Measurements from ENCODE around the gene TRIO.

TRIO gene

DNA sequence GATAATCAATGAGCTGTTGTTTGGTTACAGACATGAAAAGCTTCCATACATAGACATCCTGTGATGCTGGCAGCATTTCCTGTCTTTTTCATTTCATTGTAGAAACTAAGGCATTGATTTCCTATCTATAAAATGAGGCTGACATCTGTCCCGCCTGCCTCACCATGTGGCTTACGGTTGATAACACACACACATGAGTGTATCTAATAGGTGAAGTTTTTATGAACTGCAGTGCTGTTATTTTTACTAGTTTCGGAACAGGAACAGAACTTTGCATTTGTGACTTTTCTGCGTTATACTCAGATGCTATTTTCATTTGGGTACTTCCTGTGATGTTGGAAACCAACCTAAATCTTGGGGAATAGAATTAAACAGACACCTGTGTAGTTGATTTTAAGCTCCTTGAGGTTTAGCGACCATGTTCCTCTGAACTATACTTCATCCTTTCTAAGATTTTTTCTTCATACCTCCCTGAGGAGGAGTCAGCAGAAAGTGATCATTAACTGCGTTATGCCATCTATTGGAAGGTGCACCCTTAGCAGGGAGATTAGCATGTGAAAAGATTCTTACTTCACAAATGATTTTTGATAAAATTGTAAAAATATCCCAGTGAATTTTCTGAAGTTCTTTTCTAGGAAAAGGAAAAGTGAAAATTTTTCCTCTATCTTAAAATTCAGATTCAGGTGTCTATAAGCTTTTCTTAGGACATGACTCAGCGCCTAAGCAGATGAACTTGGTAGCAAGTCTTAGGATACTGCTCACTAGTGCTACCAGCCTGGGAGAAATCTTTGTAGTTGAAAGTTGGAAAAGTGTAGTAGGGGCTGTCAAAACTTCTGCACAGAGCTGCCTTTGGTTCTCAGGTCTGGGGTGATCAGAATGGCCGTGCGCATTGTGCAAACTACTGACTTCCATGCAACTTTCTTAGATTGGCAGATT, 134.5 kb downstream of the TRIO start:
- no peak for DNase-seq (ENCODE audit: insufficient read length, low spot score)
- TF ChIP-seq POLR2A (IDR thresholded peaks at IDR 0.05; ENCODE audit: low read depth, low read length), result no peak
- peak; percentile 48 for FAIRE-seq

DNA sequence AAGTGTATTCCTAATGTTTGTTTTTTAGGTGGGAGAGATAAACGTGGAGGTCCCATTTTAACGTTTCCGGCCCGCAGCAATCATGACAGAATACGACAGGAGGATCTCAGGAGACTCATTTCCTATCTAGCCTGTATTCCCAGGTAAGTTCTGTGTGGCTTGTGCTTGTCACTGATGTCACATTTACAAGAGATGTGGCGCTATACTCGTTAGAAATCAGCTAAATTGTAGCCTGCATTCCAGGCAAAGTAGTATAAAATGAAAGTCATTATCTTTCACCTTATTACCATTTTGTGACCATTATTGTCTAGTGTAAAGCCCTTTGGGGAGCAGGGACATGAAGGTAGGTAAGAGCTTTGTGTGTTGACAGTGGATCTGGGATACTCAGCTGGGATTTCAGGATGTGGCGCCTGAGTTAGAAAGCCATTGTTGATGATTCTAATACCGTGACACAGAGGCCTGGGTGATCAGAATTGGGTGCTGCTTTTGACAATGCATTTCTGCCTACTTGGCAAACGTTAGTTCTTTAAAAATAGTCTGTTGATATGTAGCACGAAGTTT, 137.2 kb downstream of the TRIO start:
- no peak for DNase-seq (ENCODE audit: insufficient read length, low spot score)
- TF ChIP-seq POLR2A (IDR thresholded peaks at IDR 0.05; ENCODE audit: low read depth, low read length), result no peak
- FAIRE-seq, result no peak

DNA sequence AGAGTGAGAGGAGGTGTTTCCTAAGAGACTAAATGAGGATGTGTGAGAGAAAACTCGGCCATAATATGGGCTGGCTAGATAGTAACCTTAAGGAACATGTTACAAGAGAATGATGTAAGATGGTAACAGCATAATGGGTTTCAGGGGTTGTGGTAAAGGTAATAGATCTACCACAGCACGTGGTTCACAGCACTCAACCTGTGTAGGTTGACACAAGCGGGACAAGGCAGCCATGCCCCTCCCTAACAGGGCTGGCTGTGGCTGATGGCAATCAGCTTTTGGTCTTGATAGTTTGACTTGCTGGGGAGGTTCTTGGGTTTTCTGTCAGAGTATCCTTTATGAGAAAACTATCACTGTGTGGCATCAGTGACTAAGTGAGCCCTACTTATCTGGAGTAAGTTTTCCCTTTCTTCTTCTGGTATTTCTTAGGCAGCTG, 138.6 kb downstream of the TRIO start:
- FAIRE-seq (no peak), DNase-seq (ENCODE audit: insufficient read length, low spot score) (no peak)
- no peak for TF ChIP-seq POLR2A (IDR thresholded peaks at IDR 0.05; ENCODE audit: low read depth, low read length)

GRCh38 chr5:14283139-14283538, 140.0 kb downstream of the TRIO start:
- DNase-seq (ENCODE audit: insufficient read length, low spot score) (no peak), FAIRE-seq (peak; percentile 36)
- no peak for TF ChIP-seq POLR2A (IDR thresholded peaks at IDR 0.05; ENCODE audit: low read depth, low read length)

DNA sequence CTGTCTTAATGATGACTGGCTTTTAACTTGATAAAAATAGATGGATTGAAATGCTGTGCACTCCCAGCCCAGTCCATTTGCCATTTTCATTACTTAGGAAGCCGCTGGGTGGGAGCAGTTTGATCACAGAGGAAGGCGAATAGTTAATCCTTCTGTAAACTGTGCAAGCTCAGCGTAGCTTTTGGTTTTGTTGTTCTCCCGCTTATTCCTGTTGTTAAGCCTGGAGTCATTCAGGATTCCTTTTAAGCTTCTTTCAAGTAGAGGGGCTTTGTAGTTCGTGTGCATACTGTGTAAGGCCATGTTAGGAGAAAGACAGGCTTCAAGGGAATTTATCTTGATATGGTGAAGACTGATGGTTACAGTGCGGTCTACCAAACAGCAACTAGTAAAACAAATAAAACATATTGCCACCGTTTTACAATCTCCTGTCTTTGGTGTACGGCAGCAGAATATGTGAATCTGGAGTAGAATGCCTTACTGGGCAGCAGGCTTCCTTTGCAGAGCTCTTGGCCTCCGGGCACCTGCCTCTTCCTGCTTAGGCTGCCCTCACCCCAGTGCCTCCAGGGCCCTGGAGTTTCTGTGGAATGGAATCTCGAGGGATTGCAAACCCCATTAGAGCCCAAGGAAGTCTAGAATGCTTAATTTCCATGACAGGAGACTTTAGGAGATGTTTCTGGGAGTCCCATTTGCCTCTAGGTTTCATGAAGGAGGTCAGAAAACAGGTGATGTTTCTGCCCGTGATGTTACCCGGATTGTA, 141.4 kb downstream of the TRIO start:
- FAIRE-seq (no peak), DNase-seq (ENCODE audit: insufficient read length, low spot score) (no peak)
- no peak for TF ChIP-seq POLR2A (IDR thresholded peaks at IDR 0.05; ENCODE audit: low read depth, low read length)

DNA sequence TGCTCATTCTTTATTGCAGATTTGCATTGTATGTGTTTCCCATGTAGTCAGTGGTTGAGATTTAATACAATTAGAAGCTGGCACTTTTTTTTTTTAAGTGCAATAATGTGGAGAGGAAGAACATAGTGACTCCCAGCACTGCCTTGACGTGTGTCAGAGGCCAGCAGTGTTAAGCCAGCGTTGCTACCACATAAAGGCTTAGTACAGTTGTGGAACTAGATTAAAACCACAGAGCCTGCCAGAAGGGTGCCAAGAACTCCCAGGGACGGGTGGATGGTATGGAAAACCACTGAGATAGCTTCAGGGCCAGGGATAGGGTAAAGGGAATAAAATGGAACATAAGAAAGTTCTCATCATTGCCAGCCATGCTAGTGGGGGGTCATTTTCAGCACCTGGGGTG, 142.9 kb downstream of the TRIO start:
- FAIRE-seq, result no peak

DNA sequence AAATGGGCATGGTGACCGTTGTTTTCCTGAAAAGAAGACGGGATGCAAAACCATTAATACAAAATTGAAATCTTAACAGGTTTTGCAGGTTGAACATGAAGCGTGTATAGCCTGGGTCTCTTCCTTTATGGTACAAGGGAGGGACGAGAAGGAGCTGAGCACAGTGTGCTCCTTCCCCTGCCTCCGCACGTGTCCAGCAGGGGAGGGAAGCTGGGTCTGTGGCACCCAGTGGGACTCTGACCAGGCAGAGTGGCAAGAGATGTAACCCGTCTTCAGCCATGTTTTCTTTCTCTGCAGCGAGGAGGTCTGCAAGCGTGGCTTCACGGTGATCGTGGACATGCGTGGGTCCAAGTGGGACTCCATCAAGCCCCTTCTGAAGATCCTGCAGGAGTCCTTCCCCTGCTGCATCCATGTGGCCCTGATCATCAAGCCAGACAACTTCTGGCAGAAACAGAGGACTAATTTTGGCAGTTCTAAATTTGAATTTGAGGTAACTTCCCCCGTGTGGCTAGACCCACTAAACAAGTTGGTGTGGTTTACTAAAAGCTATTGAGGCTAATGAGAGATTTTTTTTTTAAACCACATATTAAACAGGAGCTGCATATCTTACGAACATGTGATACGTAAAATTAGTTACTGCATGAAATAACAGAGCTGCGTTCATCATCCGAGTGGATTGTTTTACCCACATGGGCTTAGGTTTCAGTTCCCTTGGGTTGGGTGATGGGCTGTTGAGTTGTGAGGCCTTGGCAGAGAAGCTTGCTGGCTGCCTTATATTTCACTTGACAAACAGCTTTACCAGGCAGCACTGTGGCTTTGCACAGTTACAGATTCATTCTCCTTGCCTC, 143.7 kb downstream of the TRIO start:
- DNase-seq (ENCODE audit: insufficient read length, low spot score), result no peak
- FAIRE-seq, result no peak
- TF ChIP-seq POLR2A (IDR thresholded peaks at IDR 0.05; ENCODE audit: low read depth, low read length), result no peak

More for the DNA sequence above, 142.9 kb downstream of the TRIO start:
- no peak for DNase-seq (ENCODE audit: insufficient read length, low spot score)
- no peak for TF ChIP-seq POLR2A (IDR thresholded peaks at IDR 0.05; ENCODE audit: low read depth, low read length)

DNA sequence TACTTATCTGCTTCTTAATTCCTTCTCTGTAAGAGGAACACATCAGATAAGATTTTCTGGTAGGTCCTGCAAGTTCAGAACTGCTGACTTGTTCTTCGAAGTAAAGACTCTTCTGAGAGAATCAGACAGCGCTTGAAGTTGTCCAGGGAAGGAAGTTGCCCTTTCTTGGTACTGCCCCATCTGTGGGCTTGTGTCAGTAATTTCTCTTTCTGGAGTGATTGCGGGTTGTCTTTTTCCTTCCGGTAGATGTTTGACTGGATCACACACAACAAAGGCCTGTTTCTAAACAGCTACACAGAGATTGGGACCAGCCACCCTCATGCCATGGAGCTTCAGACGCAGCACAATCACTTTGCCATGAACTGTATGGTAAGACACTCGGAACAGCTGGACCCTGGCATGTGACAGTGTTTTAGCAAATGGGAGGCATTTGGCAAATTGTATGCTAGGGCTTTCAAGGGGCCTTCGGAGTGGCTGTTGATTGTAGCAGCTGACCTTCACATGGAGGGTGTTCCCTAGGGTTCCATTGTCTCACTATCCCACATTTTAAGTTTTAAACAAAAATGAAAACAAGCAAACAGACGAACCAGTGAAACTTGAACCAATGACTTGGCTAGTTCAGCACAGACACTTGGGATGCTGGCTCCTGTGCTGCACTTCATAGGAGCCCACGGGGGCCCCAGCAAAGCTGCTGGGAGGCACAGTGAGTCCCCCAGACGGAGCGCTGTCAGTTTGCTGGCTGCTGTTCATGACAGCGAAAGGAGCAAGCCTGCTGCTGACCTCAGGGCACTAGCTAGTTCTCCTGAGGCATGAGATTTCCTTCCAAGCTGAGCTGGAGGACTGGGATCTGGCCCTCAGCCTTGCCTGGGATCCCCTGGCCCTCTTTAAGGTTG, 149.9 kb downstream of the TRIO start:
- no peak for TF ChIP-seq POLR2A (IDR thresholded peaks at IDR 0.05; ENCODE audit: low read depth, low read length)
- FAIRE-seq (no peak), DNase-seq (ENCODE audit: insufficient read length, low spot score) (no peak)

DNA sequence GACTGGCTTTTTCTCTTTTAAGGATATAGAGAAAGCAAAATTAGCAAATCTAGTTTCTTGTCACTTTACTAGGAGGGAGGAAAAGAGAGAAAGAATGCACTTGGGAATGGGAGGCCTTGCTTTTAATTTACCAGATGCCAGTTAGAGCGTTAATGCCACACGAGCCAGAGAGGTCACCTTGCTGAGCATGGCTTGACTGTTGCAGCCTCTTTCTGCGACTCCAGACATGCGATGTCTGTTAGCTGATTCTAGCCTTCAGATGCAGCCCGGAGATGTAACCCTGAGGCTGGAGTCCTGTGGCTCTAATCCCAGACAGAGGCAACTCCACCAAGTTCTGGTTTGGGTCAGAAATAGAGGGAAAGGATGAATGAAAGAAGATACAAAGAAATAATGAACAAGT, 152.5 kb downstream of the TRIO start:
- FAIRE-seq (no peak), DNase-seq (ENCODE audit: insufficient read length, low spot score) (no peak)
- no peak for TF ChIP-seq POLR2A (IDR thresholded peaks at IDR 0.05; ENCODE audit: low read depth, low read length)

GRCh38 chr5:14296533-14297331, 153.6 kb downstream of the TRIO start:
- DNase-seq (ENCODE audit: insufficient read length, low spot score) (no peak), FAIRE-seq (no peak)
- no peak for TF ChIP-seq POLR2A (IDR thresholded peaks at IDR 0.05; ENCODE audit: low read depth, low read length)

GRCh38 chr5:14297697-14298096, 154.6 kb downstream of the TRIO start:
- DNase-seq (ENCODE audit: insufficient read length, low spot score), result no peak
- FAIRE-seq, result no peak
- TF ChIP-seq POLR2A (IDR thresholded peaks at IDR 0.05; ENCODE audit: low read depth, low read length), result no peak
